ENCODE results near the gene CASP3.

DNA sequence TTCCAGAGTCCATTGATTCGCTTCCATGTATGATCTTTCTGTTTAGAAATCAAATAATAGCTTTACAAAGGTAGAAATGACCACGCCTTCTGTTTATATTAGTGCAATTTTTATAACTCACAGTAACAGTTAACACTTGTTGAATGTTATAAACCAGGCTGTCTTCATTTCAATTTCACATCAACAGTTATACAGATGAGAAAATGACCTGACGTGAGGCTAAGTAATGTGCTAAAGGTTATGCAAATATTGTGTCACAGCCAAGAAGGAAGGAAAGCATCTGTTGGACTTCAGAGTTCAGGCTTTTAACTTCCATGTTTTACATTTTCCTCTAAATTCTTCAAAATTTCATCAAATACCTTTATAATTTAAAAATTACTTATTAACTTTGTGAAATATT lies 13.9 kb downstream of the CASP3 start:
- TF ChIP-seq TAF1 (IDR thresholded peaks at IDR 0.05; ENCODE audit: borderline replicate concordance, insufficient read depth, low read length) (no peak), SIN3A (IDR thresholded peaks at IDR 0.05; ENCODE audit: borderline replicate concordance, insufficient read depth, low read length) (no peak), POLR2AphosphoS5 (IDR thresholded peaks at IDR 0.05; ENCODE audit: low read depth, low read length) (no peak)
- TF ChIP-seq, protein P1, sequence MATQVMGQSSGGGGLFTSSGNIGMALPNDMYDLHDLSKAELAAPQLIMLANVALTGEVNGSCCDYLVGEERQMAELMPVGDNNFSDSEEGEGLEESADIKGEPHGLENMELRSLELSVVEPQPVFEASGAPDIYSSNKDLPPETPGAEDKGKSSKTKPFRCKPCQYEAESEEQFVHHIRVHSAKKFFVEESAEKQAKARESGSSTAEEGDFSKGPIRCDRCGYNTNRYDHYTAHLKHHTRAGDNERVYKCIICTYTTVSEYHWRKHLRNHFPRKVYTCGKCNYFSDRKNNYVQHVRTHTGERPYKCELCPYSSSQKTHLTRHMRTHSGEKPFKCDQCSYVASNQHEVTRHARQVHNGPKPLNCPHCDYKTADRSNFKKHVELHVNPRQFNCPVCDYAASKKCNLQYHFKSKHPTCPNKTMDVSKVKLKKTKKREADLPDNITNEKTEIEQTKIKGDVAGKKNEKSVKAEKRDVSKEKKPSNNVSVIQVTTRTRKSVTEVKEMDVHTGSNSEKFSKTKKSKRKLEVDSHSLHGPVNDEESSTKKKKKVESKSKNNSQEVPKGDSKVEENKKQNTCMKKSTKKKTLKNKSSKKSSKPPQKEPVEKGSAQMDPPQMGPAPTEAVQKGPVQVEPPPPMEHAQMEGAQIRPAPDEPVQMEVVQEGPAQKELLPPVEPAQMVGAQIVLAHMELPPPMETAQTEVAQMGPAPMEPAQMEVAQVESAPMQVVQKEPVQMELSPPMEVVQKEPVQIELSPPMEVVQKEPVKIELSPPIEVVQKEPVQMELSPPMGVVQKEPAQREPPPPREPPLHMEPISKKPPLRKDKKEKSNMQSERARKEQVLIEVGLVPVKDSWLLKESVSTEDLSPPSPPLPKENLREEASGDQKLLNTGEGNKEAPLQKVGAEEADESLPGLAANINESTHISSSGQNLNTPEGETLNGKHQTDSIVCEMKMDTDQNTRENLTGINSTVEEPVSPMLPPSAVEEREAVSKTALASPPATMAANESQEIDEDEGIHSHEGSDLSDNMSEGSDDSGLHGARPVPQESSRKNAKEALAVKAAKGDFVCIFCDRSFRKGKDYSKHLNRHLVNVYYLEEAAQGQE (IDR thresholded peaks at IDR 0.05; ENCODE audit: insufficient read depth in 1 of 2, low read depth in 2 of 2, low read length in 2 of 2), result no peak
